KMS-11 (cell line): Measurements from ENCODE around the gene REEP1.

Experiments used
- H2AFZ ChIP-seq: fragments of 200-600 bp; sonication (generic); 2 replicates; pipeline ENCODE4 v1.6.1; 2016; ENCODE audit warnings: antibody characterized with exemption, mixed run types, low read depth
- H3K27ac ChIP-seq: fragments of 200-600 bp; sonication (generic); 2 replicates; pipeline ENCODE4 v1.6.1; 2016; ENCODE audit warnings: mild to moderate bottlenecking, mixed run types
- H3K27me3 ChIP-seq: fragments of 200-600 bp; sonication (generic); 2 replicates; pipeline ENCODE4 v1.6.1; 2017; ENCODE audit warnings: mild to moderate bottlenecking, low read depth, mixed run types, moderate library complexity; ENCODE audit not compliant: insufficient read depth
- H3K36me3 ChIP-seq: fragments of 200-600 bp; sonication (generic); 2 replicates; pipeline ENCODE4 v1.6.1; 2017; ENCODE audit warnings: mild to moderate bottlenecking, mixed run types; ENCODE audit not compliant: insufficient read depth
- H3K4me1 ChIP-seq: fragments of 200-600 bp; sonication (generic); 2 replicates; pipeline ENCODE4 v1.6.1; 2016; ENCODE audit warnings: mild to moderate bottlenecking, low read depth, mixed run types; ENCODE audit not compliant: poor library complexity, severe bottlenecking
- H3K4me2 ChIP-seq: fragments of 200-600 bp; sonication (generic); 2 replicates; pipeline ENCODE4 v1.7.0; 2016; ENCODE audit warnings: mild to moderate bottlenecking, mixed run types
- H3K4me3 ChIP-seq: fragments of 200-600 bp; sonication (generic); IDR thresholded peaks from 2 replicates; pipeline ENCODE4 v1.6.1; 2017; ENCODE audit warnings: low read depth, low read length, mixed read lengths; ENCODE audit not compliant: insufficient read depth
- H3K79me2 ChIP-seq: fragments of 200-600 bp; sonication (generic); 2 replicates; pipeline ENCODE4 v1.6.1; 2016; ENCODE audit warnings: low read depth, mixed run types; ENCODE audit not compliant: insufficient read depth
- H3K9ac ChIP-seq: fragments of 200-600 bp; sonication (generic); 2 replicates; pipeline ENCODE4 v1.6.1; 2016; ENCODE audit warnings: mild to moderate bottlenecking, mixed run types
- H4K20me1 ChIP-seq: fragments of 200-600 bp; sonication (generic); 2 replicates; pipeline ENCODE4 v1.6.1; 2016; ENCODE audit warnings: mild to moderate bottlenecking, mixed run types; ENCODE audit not compliant: insufficient read depth
- CTCF ChIP-seq: fragments of 200-600 bp; sonication (generic); conservative IDR thresholded peaks from 2 replicates; pipeline ENCODE4 v1.6.1; 2017; ENCODE audit warnings: low read depth, mild to moderate bottlenecking, antibody characterized with exemption, low read length, moderate library complexity, mixed read lengths

REEP1 gene

GRCh38 chr2:86204458-86204857 lies 133.0 kb downstream of the REEP1 start:
- no peak for TF ChIP-seq CTCF
- no peak overlapping the region for H2AFZ ChIP-seq
- no peak overlapping the region for H3K4me2 ChIP-seq
- no peak overlapping the region for H3K9ac ChIP-seq
- peaks cover 45% of the 10 kb centered on the region for H3K79me2 ChIP-seq
- no peak overlapping the region for H3K27ac ChIP-seq
- peaks cover 8% of the 10 kb centered on the region; the same call in 1 of the 2 replicates for H3K36me3 ChIP-seq
- no peaks in the 10 kb centered on the region for H3K27me3 ChIP-seq
- peaks cover 26% of the 10 kb centered on the region for H3K4me1 ChIP-seq
- no peak overlapping the region for H3K4me3 ChIP-seq
- H4K20me1 ChIP-seq, result no peaks in the 10 kb centered on the region

GRCh38 chr2:86203614-86204013 lies 133.8 kb downstream of the REEP1 start:
- H2AFZ ChIP-seq, result no peak overlapping the region
- no peaks in the 10 kb centered on the region for H3K27me3 ChIP-seq
- peaks cover 47% of the 10 kb centered on the region for H3K79me2 ChIP-seq
- H3K9ac ChIP-seq, result no peak overlapping the region
- H3K36me3 ChIP-seq, result peaks cover 6% of the 10 kb centered on the region; the same call in 1 of the 2 replicates
- H4K20me1 ChIP-seq, result no peaks in the 10 kb centered on the region
- H3K4me2 ChIP-seq, result no peak overlapping the region
- no peak overlapping the region for H3K27ac ChIP-seq
- no peak for TF ChIP-seq CTCF
- H3K4me3 ChIP-seq, result no peak overlapping the region
- H3K4me1 ChIP-seq, result peaks cover 28% of the 10 kb centered on the region

- Histone ChIP-seq H3K4me3 (no peak overlapping the region), H3K27me3 (no peaks in the 10 kb centered on the region), H3K79me2 (peaks cover 47% of the 10 kb centered on the region), H3K4me1 (peaks cover 32% of the 10 kb centered on the region), H3K9ac (no peak overlapping the region), H3K27ac (no peak overlapping the region), H3K4me2 (no peak overlapping the region), H4K20me1 (no peaks in the 10 kb centered on the region), H2AFZ (no peak overlapping the region), H3K36me3 (no peaks in the 10 kb centered on the region; the same call in 1 of the 2 replicates)
- TF ChIP-seq CTCF, result no peak
Measured at GRCh38 chr2:86202702-86203101, 134.7 kb downstream of the REEP1 start.

GRCh38 chr2:86202336-86202692 lies 135.1 kb downstream of the REEP1 start:
- Histone ChIP-seq H3K9ac (no peak overlapping the region), H3K27me3 (no peaks in the 10 kb centered on the region), H3K27ac (no peak overlapping the region), H3K36me3 (no peaks in the 10 kb centered on the region; the same call in 1 of the 2 replicates), H3K4me3 (no peak overlapping the region), H2AFZ (no peak overlapping the region), H3K79me2 (peaks cover 47% of the 10 kb centered on the region), H3K4me1 (peaks cover 32% of the 10 kb centered on the region), H3K4me2 (no peak overlapping the region), H4K20me1 (no peaks in the 10 kb centered on the region)
- no peak for TF ChIP-seq CTCF
